ENCODE measurements around the gene NRXN3.
"Not testable (repeated sequence)": the region's sequence is repeated elsewhere in the genome, so short reads cannot be mapped to it uniquely, and the experiment has no call there.

NRXN3 gene

GRCh38 chr14:78424311-78424710 lies 254.1 kb downstream of the NRXN3 start:
- H3K27me3 ChIP-seq (ENCODE audit: insufficient read depth, low read length): no peaks in the 10 kb centered on the region
- no peak overlapping the region for H3K4me3 ChIP-seq (ENCODE audit: low read length)
- no peaks in the 10 kb centered on the region for H3K36me3 ChIP-seq (ENCODE audit: insufficient read depth, low read depth, low read length)
- H3K27ac ChIP-seq (ENCODE audit: low read length): no peak overlapping the region
- H3K4me1 ChIP-seq (ENCODE audit: insufficient read depth, low read length): no peaks in the 10 kb centered on the region
- no peak overlapping the region for H3K9ac ChIP-seq (ENCODE audit: low read depth, low read length)
- H3K9me3 ChIP-seq (ENCODE audit: insufficient read depth, low read depth, low read length): no peaks in the 10 kb centered on the region

GRCh38 chr14:78425330-78425729 lies 255.2 kb downstream of the NRXN3 start:
- Histone ChIP-seq H3K9ac (ENCODE audit: low read depth, low read length) (no peak overlapping the region), H3K4me3 (ENCODE audit: low read length) (no peak overlapping the region), H3K36me3 (ENCODE audit: insufficient read depth, low read depth, low read length) (no peaks in the 10 kb centered on the region), H3K4me1 (ENCODE audit: insufficient read depth, low read length) (no peaks in the 10 kb centered on the region), H3K27me3 (ENCODE audit: insufficient read depth, low read length) (no peaks in the 10 kb centered on the region), H3K27ac (ENCODE audit: low read length) (no peak overlapping the region), H3K9me3 (ENCODE audit: insufficient read depth, low read depth, low read length) (no peaks in the 10 kb centered on the region)

- no peaks in the 10 kb centered on the region for H3K27me3 ChIP-seq (ENCODE audit: insufficient read depth, low read length)
- H3K27ac ChIP-seq (ENCODE audit: low read length): no peak overlapping the region
Observed at GRCh38 chr14:78425782-78426181, 255.6 kb downstream of the NRXN3 start.

GRCh38 chr14:78432046-78432445 lies 261.9 kb downstream of the NRXN3 start:
- no peaks in the 10 kb centered on the region for H3K27me3 ChIP-seq (ENCODE audit: insufficient read depth, low read length)
- no peaks in the 10 kb centered on the region for H3K4me1 ChIP-seq (ENCODE audit: insufficient read depth, low read length)
- H3K4me3 ChIP-seq (ENCODE audit: low read length): no peak overlapping the region
- H3K9me3 ChIP-seq (ENCODE audit: insufficient read depth, low read depth, low read length): no peaks in the 10 kb centered on the region
- no peak overlapping the region for H3K9ac ChIP-seq (ENCODE audit: low read depth, low read length)
- no peak overlapping the region for H3K27ac ChIP-seq (ENCODE audit: low read length)
- H3K36me3 ChIP-seq (ENCODE audit: insufficient read depth, low read depth, low read length): no peaks in the 10 kb centered on the region

More at GRCh38 chr14:78425782-78426181, 255.6 kb downstream of the NRXN3 start:
- no peaks in the 10 kb centered on the region for H3K36me3 ChIP-seq (ENCODE audit: insufficient read depth, low read depth, low read length)
- H3K9ac ChIP-seq (ENCODE audit: low read depth, low read length): no peak overlapping the region
- H3K4me3 ChIP-seq (ENCODE audit: low read length): no peak overlapping the region
- H3K9me3 ChIP-seq (ENCODE audit: insufficient read depth, low read depth, low read length): no peaks in the 10 kb centered on the region
- H3K4me1 ChIP-seq (ENCODE audit: insufficient read depth, low read length): no peaks in the 10 kb centered on the region

- not testable (repeated sequence) for H3K4me3 ChIP-seq (ENCODE audit: low read length); H3K9me3 ChIP-seq (ENCODE audit: insufficient read depth, low read depth, low read length); H3K9ac ChIP-seq (ENCODE audit: low read depth, low read length)
Observed at GRCh38 chr14:78437448-78437847, 267.3 kb downstream of the NRXN3 start.

GRCh38 chr14:78440356-78440894 lies 270.3 kb downstream of the NRXN3 start:
- no peaks in the 10 kb centered on the region for H3K27me3 ChIP-seq (ENCODE audit: insufficient read depth, low read length)
- no peak overlapping the region for H3K4me3 ChIP-seq (ENCODE audit: low read length)
- no peak overlapping the region for H3K27ac ChIP-seq (ENCODE audit: low read length)
- no peaks in the 10 kb centered on the region for H3K4me1 ChIP-seq (ENCODE audit: insufficient read depth, low read length)
- H3K9me3 ChIP-seq (ENCODE audit: insufficient read depth, low read depth, low read length): no peaks in the 10 kb centered on the region
- no peaks in the 10 kb centered on the region for H3K36me3 ChIP-seq (ENCODE audit: insufficient read depth, low read depth, low read length)
- H3K9ac ChIP-seq (ENCODE audit: low read depth, low read length): no peak overlapping the region

More at GRCh38 chr14:78437448-78437847, 267.3 kb downstream of the NRXN3 start:
- H3K4me1 ChIP-seq (ENCODE audit: insufficient read depth, low read length); H3K36me3 ChIP-seq (ENCODE audit: insufficient read depth, low read depth, low read length); H3K27ac ChIP-seq (ENCODE audit: low read length); H3K27me3 ChIP-seq (ENCODE audit: insufficient read depth, low read length): not testable (repeated sequence)

- no peaks in the 10 kb centered on the region for H3K36me3 ChIP-seq (ENCODE audit: insufficient read depth, low read depth, low read length)
- no peak overlapping the region for H3K4me3 ChIP-seq (ENCODE audit: low read length)
- no peaks in the 10 kb centered on the region for H3K27me3 ChIP-seq (ENCODE audit: insufficient read depth, low read length)
- no peaks in the 10 kb centered on the region for H3K9me3 ChIP-seq (ENCODE audit: insufficient read depth, low read depth, low read length)
- H3K9ac ChIP-seq (ENCODE audit: low read depth, low read length): no peak overlapping the region
- no peaks in the 10 kb centered on the region for H3K4me1 ChIP-seq (ENCODE audit: insufficient read depth, low read length)
- H3K27ac ChIP-seq (ENCODE audit: low read length): no peak overlapping the region
Observed at GRCh38 chr14:78443834-78444233, 273.7 kb downstream of the NRXN3 start.

- no peaks in the 10 kb centered on the region for H3K36me3 ChIP-seq (ENCODE audit: insufficient read depth, low read depth, low read length)
- H3K27me3 ChIP-seq (ENCODE audit: insufficient read depth, low read length): no peaks in the 10 kb centered on the region
- H3K4me3 ChIP-seq (ENCODE audit: low read length): no peak overlapping the region
- no peak overlapping the region for H3K27ac ChIP-seq (ENCODE audit: low read length)
- H3K9me3 ChIP-seq (ENCODE audit: insufficient read depth, low read depth, low read length): no peaks in the 10 kb centered on the region
- H3K4me1 ChIP-seq (ENCODE audit: insufficient read depth, low read length): no peaks in the 10 kb centered on the region
- no peak overlapping the region for H3K9ac ChIP-seq (ENCODE audit: low read depth, low read length)
Observed at GRCh38 chr14:78445275-78445674, 275.1 kb downstream of the NRXN3 start.

GRCh38 chr14:78446807-78447206 lies 276.6 kb downstream of the NRXN3 start:
- no peak overlapping the region for H3K27ac ChIP-seq (ENCODE audit: low read length)
- H3K9ac ChIP-seq (ENCODE audit: low read depth, low read length): no peak overlapping the region
- H3K4me1 ChIP-seq (ENCODE audit: insufficient read depth, low read length): no peaks in the 10 kb centered on the region
- no peaks in the 10 kb centered on the region for H3K27me3 ChIP-seq (ENCODE audit: insufficient read depth, low read length)
- no peak overlapping the region for H3K4me3 ChIP-seq (ENCODE audit: low read length)
- H3K9me3 ChIP-seq (ENCODE audit: insufficient read depth, low read depth, low read length): no peaks in the 10 kb centered on the region
- no peaks in the 10 kb centered on the region for H3K36me3 ChIP-seq (ENCODE audit: insufficient read depth, low read depth, low read length)

GRCh38 chr14:78448164-78449094 lies 278.3 kb downstream of the NRXN3 start:
- Histone ChIP-seq H3K4me3 (ENCODE audit: low read length) (no peak overlapping the region), H3K27me3 (ENCODE audit: insufficient read depth, low read length) (no peaks in the 10 kb centered on the region), H3K27ac (ENCODE audit: low read length) (no peak overlapping the region), H3K9ac (ENCODE audit: low read depth, low read length) (no peak overlapping the region), H3K36me3 (ENCODE audit: insufficient read depth, low read depth, low read length) (no peaks in the 10 kb centered on the region), H3K9me3 (ENCODE audit: insufficient read depth, low read depth, low read length) (no peaks in the 10 kb centered on the region), H3K4me1 (ENCODE audit: insufficient read depth, low read length) (no peaks in the 10 kb centered on the region)

- Histone ChIP-seq H3K9ac (ENCODE audit: low read depth, low read length) (no peak overlapping the region), H3K9me3 (ENCODE audit: insufficient read depth, low read depth, low read length) (no peaks in the 10 kb centered on the region), H3K36me3 (ENCODE audit: insufficient read depth, low read depth, low read length) (no peaks in the 10 kb centered on the region), H3K4me3 (ENCODE audit: low read length) (no peak overlapping the region), H3K27me3 (ENCODE audit: insufficient read depth, low read length) (no peaks in the 10 kb centered on the region), H3K27ac (ENCODE audit: low read length) (no peak overlapping the region), H3K4me1 (ENCODE audit: insufficient read depth, low read length) (no peaks in the 10 kb centered on the region)
Observed at GRCh38 chr14:78450669-78451318, 280.6 kb downstream of the NRXN3 start.

- no peaks in the 10 kb centered on the region for H3K27me3 ChIP-seq (ENCODE audit: insufficient read depth, low read length)
- H3K36me3 ChIP-seq (ENCODE audit: insufficient read depth, low read depth, low read length): no peaks in the 10 kb centered on the region
- no peaks in the 10 kb centered on the region for H3K4me1 ChIP-seq (ENCODE audit: insufficient read depth, low read length)
- no peak overlapping the region for H3K4me3 ChIP-seq (ENCODE audit: low read length)
- no peaks in the 10 kb centered on the region for H3K9me3 ChIP-seq (ENCODE audit: insufficient read depth, low read depth, low read length)
- no peak overlapping the region for H3K9ac ChIP-seq (ENCODE audit: low read depth, low read length)
- H3K27ac ChIP-seq (ENCODE audit: low read length): no peak overlapping the region
Observed at GRCh38 chr14:78451319-78451695, 281.1 kb downstream of the NRXN3 start.
